Tibial artery (tissue), 4 donors: ENCODE measurements around the gene OR5B21.

ENCODE experiments used
- DNase-seq, 2 donors: peaks; one replicate each; pipeline ENCODE4 v3.0.0-alpha.2; 2019
- H3K27ac ChIP-seq, 2 donors: fragments of 200-600 bp; sonication (generic) in 1 of 2; 1 replicate in 1 of 2; 2 replicates in 1 of 2; pipeline ENCODE4 v1.5.1; 2018 to 2019; ENCODE audit warnings: mild to moderate bottlenecking in 1 of 2
- H3K27me3 ChIP-seq, 2 donors: fragments of 200-600 bp; sonication (generic) in 1 of 2; one replicate each; pipeline versions ENCODE4 v1.5.1 to v1.6.0; 2016 to 2019
- H3K36me3 ChIP-seq, 3 donors: fragments of 200-600 bp; sonication (generic) in 2 of 3; one replicate each; pipeline ENCODE4 v1.5.1; 2016 to 2019; ENCODE audit warnings: mild to moderate bottlenecking in 2 of 3
- H3K4me1 ChIP-seq, 4 donors: fragments of 200-600 bp; sonication (generic) in 2 of 4; 1 replicate in 3 of 4; 2 replicates in 1 of 4; pipeline ENCODE4 v1.5.1; 2016 to 2019
- H3K4me3 ChIP-seq, 2 donors: fragments of 200-600 bp; sonication (generic) in 1 of 2; 1 replicate in 1 of 2; 2 replicates in 1 of 2; pipeline ENCODE4 v1.5.1; 2018 to 2019; ENCODE audit warnings: mild to moderate bottlenecking in 2 of 2
- H3K9me3 ChIP-seq, 3 donors: fragments of 200-600 bp; sonication (generic) in 1 of 3; one replicate each; pipeline ENCODE4 v1.5.1; 2016 to 2019
- CTCF ChIP-seq, 2 experiments: fragments of 200-600 bp in 1 of 2; fragments of 450-650 bp in 1 of 2; IDR thresholded peaks; one replicate each; pipeline ENCODE4 v1.5.1; 2017 to 2019; ENCODE audit warnings: antibody characterized with exemption in 2 of 2, mild to moderate bottlenecking in 1 of 2, moderate library complexity in 1 of 2
- intact Hi-C: fragments of 100-400 bp; cut with DNase I; formaldehyde crosslinking; loops from one replicate; pipeline ENCODE4 v1.15.0; 2023; ENCODE audit warnings: low total_unique reads

The OR5B21 gene

DNA sequence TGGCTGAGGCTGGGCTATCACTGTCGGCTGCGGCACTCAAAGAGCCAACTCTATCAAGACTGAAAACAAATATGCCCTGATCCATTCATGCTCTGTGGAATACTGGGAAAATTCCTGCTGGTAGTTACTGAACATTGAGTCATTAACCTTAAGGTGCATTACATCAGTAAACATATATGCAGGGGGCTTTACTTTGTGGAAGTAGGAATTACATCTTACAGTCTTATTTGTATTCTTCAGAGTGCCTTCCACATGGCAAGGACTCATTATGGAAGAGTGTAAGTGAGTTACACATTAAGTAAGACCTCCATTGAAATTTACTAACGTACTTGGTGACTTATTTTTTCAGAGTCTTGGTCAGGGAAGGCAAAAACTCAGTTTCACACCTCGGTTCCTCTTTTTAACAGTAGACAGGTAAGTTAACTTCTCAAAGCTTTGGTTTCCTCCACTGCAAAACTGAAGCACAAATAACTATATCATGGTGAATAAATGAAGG, 4.5 kb downstream of the OR5B21 start:
- TF ChIP-seq CTCF (IDR thresholded peaks at IDR 0.05), result no peak
- Histone ChIP-seq H3K36me3 (no peaks in the 10 kb centered on the region), H3K4me1 (no peaks in the 10 kb centered on the region), H3K27me3 (no peaks in the 10 kb centered on the region), H3K9me3 (no peaks in the 10 kb centered on the region), H3K4me3 (no peak overlapping the region), H3K27ac (no peak overlapping the region)
- intact Hi-C loops, result no loop called here
- DNase-seq, result no peak

DNA sequence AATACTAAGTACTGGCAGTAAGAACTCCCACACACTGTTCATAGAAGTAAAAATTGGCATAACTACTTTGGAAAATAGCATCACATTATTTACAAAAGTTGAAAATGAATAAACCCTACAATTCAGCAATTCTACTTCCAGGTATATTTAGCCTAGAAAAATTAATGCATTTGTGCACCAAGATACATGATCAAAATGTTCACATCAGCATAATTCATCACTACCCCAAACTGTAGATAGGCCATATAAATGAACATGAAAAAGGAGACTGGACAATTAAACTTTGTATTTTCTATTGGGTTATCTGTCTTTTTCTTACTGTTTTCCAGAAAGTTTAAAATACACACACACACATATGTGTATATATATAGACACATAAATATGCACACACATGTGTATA, 5.9 kb downstream of the OR5B21 start:
- DNase-seq, result no peak
- no peaks in the 10 kb centered on the region for H3K36me3 ChIP-seq

GRCh38 chr11:58498464-58498863, 9.4 kb downstream of the OR5B21 start:
- intact Hi-C loops, result no loop called here
- Histone ChIP-seq H3K4me3 (no peak overlapping the region), H3K27me3 (no peaks in the 10 kb centered on the region), H3K27ac (no peak overlapping the region), H3K4me1 (peaks cover 0 to 12% (median 9%) of the 10 kb centered on the region in 4 donors), H3K9me3 (no peaks in the 10 kb centered on the region), H3K36me3 (no peaks in the 10 kb centered on the region)
- TF ChIP-seq CTCF (IDR thresholded peaks at IDR 0.05), result no peak
- DNase-seq, result no peak

More for the DNA sequence above, 5.9 kb downstream of the OR5B21 start:
- TF ChIP-seq CTCF (IDR thresholded peaks at IDR 0.05), result no peak
- no peaks in the 10 kb centered on the region for H3K4me1 ChIP-seq
- no peaks in the 10 kb centered on the region for H3K27me3 ChIP-seq
- intact Hi-C loops, result no loop called here
- no peak overlapping the region for H3K27ac ChIP-seq
- no peaks in the 10 kb centered on the region for H3K9me3 ChIP-seq
- H3K4me3 ChIP-seq, result no peak overlapping the region

GRCh38 chr11:58497951-58498350, 10.0 kb downstream of the OR5B21 start:
- H3K9me3 ChIP-seq, result no peaks in the 10 kb centered on the region
- H3K4me1 ChIP-seq, result peaks cover 0 to 17% (median 9%) of the 10 kb centered on the region in 4 donors
- intact Hi-C loops, result no loop called here
- H3K4me3 ChIP-seq, result no peak overlapping the region
- no peaks in the 10 kb centered on the region for H3K36me3 ChIP-seq
- DNase-seq, result no peak
- TF ChIP-seq CTCF (IDR thresholded peaks at IDR 0.05), result no peak
- no peak overlapping the region for H3K27ac ChIP-seq
- no peaks in the 10 kb centered on the region for H3K27me3 ChIP-seq

- H3K27me3 ChIP-seq, result no peaks in the 10 kb centered on the region
- intact Hi-C loops, result no loop called here
- no peak for TF ChIP-seq CTCF (IDR thresholded peaks at IDR 0.05)
- H3K4me1 ChIP-seq, result peaks cover 0 to 29% (median 9%) of the 10 kb centered on the region in 4 donors
- no peaks in the 10 kb centered on the region for H3K9me3 ChIP-seq
- no peaks in the 10 kb centered on the region for H3K36me3 ChIP-seq
- H3K4me3 ChIP-seq, result no peak overlapping the region
- H3K27ac ChIP-seq, result no peak overlapping the region
- DNase-seq, result no peak
These were observed 12.0 kb downstream of the OR5B21 start for GRCh38 chr11:58495906-58496305.

DNA sequence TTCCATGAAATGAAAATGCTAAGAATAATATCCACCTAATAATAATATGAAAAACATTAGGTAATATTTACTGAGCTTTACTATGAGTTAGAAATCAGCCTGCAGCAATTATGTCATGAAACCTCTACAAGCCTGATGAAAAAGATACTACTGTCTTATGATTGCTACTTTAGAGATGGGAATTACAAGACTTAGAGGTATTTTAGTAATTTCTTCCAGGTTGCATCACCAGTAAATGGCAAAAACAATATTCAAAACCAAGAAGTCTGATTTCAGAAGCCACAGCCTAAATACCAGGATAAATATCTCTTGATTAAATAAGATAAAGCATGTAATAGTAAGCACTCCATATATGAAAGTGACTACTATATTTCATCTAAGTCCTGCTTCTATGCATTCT, 13.8 kb downstream of the OR5B21 start:
- Histone ChIP-seq H3K4me3 (no peak overlapping the region), H3K36me3 (no peaks in the 10 kb centered on the region), H3K4me1 (peaks cover 0 to 29% (median 9%) of the 10 kb centered on the region in 4 donors), H3K27me3 (no peaks in the 10 kb centered on the region), H3K9me3 (no peaks in the 10 kb centered on the region), H3K27ac (no peak overlapping the region)
- intact Hi-C loops, result no loop called here
- TF ChIP-seq CTCF (IDR thresholded peaks at IDR 0.05), result no peak
- no peak for DNase-seq
